Measurements from ENCODE around the gene PAPSS1.

DNA sequence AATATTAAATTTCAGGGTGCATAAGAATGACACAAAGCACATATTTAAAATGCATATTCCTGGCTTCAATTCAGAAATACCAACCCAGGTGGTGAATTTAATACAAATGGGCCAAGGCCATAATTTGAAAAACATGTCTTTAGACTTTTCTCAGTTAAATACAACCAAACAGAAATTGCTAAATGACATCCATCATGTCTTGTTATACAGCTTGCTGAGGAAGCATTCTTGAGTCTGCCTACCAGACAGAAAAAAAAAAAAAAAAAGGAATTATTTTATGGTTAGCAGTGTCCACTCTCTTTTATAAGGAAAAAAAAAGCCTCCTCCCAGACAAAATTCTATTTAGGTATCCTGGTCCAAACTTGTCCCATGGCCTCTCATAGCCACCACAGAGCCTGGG, 119.1 kb downstream of the PAPSS1 start:
- TF ChIP-seq, protein P1, sequence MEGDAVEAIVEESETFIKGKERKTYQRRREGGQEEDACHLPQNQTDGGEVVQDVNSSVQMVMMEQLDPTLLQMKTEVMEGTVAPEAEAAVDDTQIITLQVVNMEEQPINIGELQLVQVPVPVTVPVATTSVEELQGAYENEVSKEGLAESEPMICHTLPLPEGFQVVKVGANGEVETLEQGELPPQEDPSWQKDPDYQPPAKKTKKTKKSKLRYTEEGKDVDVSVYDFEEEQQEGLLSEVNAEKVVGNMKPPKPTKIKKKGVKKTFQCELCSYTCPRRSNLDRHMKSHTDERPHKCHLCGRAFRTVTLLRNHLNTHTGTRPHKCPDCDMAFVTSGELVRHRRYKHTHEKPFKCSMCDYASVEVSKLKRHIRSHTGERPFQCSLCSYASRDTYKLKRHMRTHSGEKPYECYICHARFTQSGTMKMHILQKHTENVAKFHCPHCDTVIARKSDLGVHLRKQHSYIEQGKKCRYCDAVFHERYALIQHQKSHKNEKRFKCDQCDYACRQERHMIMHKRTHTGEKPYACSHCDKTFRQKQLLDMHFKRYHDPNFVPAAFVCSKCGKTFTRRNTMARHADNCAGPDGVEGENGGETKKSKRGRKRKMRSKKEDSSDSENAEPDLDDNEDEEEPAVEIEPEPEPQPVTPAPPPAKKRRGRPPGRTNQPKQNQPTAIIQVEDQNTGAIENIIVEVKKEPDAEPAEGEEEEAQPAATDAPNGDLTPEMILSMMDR (IDR thresholded peaks at IDR 0.05): no peak
- TF ChIP-seq POLR2A (IDR thresholded peaks at IDR 0.05): no peak

Measured in lower leg skin (tissue), 3 donors.